ENCODE data around the gene PRDX2.

- no peak for TF ChIP-seq CTCF (conservative IDR thresholded peaks at IDR 0.05; ENCODE audit: low read depth, low read length)
- no peak for TF ChIP-seq EZH2phosphoT487 (IDR thresholded peaks at IDR 0.05; ENCODE audit: borderline replicate concordance, low read length)
These were observed 2.5 kb upstream of the PRDX2 start for GRCh38 chr19:12804051-12804450.

Measured in PC-3 (cell line).